ENCODE measurements around the gene DRD3.

- TF ChIP-seq, protein P1, sequence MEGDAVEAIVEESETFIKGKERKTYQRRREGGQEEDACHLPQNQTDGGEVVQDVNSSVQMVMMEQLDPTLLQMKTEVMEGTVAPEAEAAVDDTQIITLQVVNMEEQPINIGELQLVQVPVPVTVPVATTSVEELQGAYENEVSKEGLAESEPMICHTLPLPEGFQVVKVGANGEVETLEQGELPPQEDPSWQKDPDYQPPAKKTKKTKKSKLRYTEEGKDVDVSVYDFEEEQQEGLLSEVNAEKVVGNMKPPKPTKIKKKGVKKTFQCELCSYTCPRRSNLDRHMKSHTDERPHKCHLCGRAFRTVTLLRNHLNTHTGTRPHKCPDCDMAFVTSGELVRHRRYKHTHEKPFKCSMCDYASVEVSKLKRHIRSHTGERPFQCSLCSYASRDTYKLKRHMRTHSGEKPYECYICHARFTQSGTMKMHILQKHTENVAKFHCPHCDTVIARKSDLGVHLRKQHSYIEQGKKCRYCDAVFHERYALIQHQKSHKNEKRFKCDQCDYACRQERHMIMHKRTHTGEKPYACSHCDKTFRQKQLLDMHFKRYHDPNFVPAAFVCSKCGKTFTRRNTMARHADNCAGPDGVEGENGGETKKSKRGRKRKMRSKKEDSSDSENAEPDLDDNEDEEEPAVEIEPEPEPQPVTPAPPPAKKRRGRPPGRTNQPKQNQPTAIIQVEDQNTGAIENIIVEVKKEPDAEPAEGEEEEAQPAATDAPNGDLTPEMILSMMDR (IDR thresholded peaks at IDR 0.05): no peak
- TF ChIP-seq POLR2AphosphoS5 (IDR thresholded peaks at IDR 0.05): no peak
Observed at GRCh38 chr3:114143817-114144216, 35.0 kb downstream of the DRD3 start.
